SW480 (cell line): ENCODE results near the gene PRKAG3.

Experiments used
- DNase-seq: peaks from one replicate; pipeline ENCODE4 v3.0.0-alpha.2; 2016; ENCODE audit warnings: low spot score

PRKAG3 gene

GRCh38 chr2:218839430-218839829, 7.8 kb upstream of the PRKAG3 start:
- DNase-seq: no peak

GRCh38 chr2:218837495-218837894, 5.9 kb upstream of the PRKAG3 start:
- no peak for DNase-seq

GRCh38 chr2:218834685-218835084, 3.1 kb upstream of the PRKAG3 start:
- DNase-seq: no peak

GRCh38 chr2:218833023-218833609, 1.5 kb upstream of the PRKAG3 start:
- no peak for DNase-seq

GRCh38 chr2:218832520-218832919, 917 bp upstream of the PRKAG3 start:
- DNase-seq: peak; percentile 50

- no peak for DNase-seq
These were observed 478 bp upstream of the PRKAG3 start for GRCh38 chr2:218832081-218832480.

GRCh38 chr2:218830526-218831306, 887 bp downstream of the PRKAG3 start:
- DNase-seq: no peak

GRCh38 chr2:218829868-218830451, 1.6 kb downstream of the PRKAG3 start:
- DNase-seq: no peak

- DNase-seq: no peak
These were observed 3.2 kb downstream of the PRKAG3 start for GRCh38 chr2:218828477-218828778.

GRCh38 chr2:218827701-218828476, 3.7 kb downstream of the PRKAG3 start:
- DNase-seq: no peak

GRCh38 chr2:218826791-218827190, 4.8 kb downstream of the PRKAG3 start:
- no peak for DNase-seq

- DNase-seq: no peak
These were observed 7.6 kb downstream of the PRKAG3 start for GRCh38 chr2:218824004-218824403.

- DNase-seq: no peak
These were observed 8.3 kb downstream of the PRKAG3 start for GRCh38 chr2:218823196-218823855.

- no peak for DNase-seq
These were observed 9.0 kb downstream of the PRKAG3 start for GRCh38 chr2:218822622-218823021.

- DNase-seq: no peak
These were observed 9.9 kb downstream of the PRKAG3 start for GRCh38 chr2:218821605-218822211.

GRCh38 chr2:218820746-218821369, 10.7 kb downstream of the PRKAG3 start:
- DNase-seq: no peak

GRCh38 chr2:218819093-218819492, 12.5 kb downstream of the PRKAG3 start:
- no peak for DNase-seq

- no peak for DNase-seq
These were observed 15.0 kb downstream of the PRKAG3 start for GRCh38 chr2:218816561-218817011.

- no peak for DNase-seq
These were observed 16.0 kb downstream of the PRKAG3 start for GRCh38 chr2:218815649-218816048.

- DNase-seq: no peak
These were observed 16.4 kb downstream of the PRKAG3 start for GRCh38 chr2:218815244-218815637.

- DNase-seq: no peak
These were observed 16.9 kb downstream of the PRKAG3 start for GRCh38 chr2:218814540-218815243.
